ENCODE measurements around the gene NTN1.
A peak's percentile ranks its signal among the peaks of the same experiment; 100 is the strongest.
"Not testable (repeated sequence)": the region's sequence is repeated elsewhere in the genome, so short reads cannot be mapped to it uniquely, and the experiment has no call there.

NTN1 gene

DNA sequence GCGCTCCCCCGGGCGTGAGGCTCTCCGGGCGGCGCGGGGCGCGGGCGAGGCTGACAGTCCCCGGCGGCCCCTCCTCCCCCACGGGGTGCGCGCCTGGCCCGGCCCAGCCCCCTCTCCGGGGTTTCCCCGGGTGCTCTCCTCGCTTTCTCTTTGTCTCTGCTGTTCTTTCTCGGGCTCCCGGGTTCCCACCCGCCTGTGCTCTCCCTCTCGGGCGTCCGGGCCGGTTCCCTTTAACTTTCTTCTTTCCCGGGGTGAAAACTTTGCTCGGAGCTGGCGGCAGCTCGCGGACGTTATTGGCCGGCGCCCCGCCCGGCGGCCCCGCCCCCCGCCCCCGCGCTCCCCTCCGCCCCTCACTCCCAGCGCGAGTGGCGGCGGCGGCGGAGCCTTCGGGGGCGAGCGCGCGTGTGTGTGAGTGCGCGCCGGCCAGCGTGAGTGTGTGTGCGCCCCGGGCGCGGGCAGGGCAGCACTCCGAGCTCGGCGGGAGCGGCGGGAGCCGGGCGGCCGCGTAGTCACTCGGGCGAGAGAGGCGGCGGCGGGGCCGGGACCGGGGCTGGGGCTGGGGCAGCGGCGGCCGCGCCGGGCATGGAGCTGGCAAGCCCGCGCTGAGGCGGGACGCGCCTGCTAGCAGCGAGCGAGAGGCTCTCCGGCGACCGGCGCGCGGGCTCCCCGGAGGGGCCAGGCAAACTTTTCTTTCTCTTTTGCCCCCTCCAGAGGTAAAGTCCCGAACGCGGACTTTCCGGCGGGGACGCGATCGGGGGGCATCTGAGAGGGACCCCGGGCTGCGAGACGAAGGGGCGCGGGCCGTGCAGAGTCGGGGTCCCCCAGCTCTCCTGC lies at the start of gene NTN1:
Gene NTN1 (plus strand): TSS at position 353 of the 834 bp plus-strand sequence. CDS start 864 bp downstream, outside the sequence.
- DNase-seq = peak; percentile 85

DNA sequence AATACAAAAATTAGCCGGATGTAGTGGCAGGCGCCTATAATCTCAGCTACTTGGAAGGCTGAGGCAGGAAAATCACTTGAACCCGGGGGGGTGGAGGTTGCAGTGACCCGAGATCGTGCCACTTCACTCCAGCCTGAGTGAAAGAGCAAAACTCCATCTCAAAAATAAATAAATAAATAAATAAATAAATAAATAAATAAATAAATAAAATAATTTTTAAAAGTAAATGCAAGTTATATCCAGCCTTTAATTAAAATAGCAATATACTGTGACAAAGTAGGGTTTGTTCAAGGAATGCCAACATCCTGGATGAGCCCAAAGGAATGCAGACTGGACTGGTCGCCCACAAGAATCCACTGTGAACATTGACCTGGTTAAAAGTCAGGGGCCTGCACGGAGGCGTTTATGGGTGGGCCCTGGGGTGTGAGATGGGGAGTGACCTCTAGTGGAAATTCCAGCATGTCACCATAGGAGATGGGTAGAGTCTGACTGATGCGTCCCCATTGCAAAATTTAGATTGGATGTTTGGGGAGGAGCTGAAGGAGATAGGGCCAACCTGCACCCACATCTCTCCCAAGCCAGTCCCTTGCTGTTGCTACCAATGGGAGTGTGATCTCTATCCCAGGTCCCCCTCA lies 46.1 kb upstream of the NTN1 start:
- DNase-seq = no peak

- no peak for DNase-seq
Observed at GRCh38 chr17:8976638-8977037, 44.7 kb upstream of the NTN1 start.

- DNase-seq = no peak
Observed at GRCh38 chr17:8979715-8980114, 41.6 kb upstream of the NTN1 start.

GRCh38 chr17:8981443-8981842 lies 39.9 kb upstream of the NTN1 start:
- no peak for DNase-seq

DNA sequence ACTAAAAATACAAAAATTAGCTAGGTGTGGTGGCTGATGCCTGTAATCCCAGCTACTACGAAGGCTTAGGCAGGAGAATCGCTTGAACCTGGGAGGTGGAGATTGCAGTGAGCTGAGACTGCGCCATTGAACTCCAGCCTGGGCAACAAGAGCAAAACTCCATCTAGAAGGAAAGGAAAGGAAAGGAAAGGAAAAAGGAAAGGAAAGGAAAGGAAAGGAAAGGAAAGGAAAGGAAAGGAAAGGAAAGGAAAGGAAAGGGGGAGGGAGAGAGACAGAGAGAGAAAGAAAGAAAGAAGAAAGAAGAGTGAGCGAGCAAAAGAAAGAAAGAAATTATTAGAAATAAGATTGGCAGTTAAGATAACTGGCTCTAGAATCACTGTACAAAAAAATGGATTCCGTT lies 37.1 kb upstream of the NTN1 start:
- not testable (repeated sequence) for DNase-seq

- DNase-seq = no peak
Observed at GRCh38 chr17:8985054-8985701, 36.1 kb upstream of the NTN1 start.

DNA sequence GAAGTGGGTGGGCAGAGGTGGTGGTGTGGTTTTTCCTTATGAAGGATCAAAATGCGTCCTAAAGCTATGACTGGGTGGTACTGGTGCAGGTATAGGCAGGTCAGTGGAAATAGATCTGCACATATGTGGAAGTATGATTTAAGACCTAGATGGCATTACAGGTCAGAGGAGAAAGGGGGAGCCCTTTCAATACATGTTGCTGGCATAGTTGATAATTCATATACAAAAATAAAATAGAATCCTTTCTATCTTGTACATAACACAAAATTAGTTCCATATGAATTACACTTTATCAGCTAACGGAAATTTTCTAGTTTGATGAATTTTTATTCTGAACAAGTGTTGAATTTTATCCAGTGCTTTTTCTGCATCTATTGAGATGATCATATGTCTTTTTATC lies 35.0 kb upstream of the NTN1 start:
- DNase-seq = no peak

DNA sequence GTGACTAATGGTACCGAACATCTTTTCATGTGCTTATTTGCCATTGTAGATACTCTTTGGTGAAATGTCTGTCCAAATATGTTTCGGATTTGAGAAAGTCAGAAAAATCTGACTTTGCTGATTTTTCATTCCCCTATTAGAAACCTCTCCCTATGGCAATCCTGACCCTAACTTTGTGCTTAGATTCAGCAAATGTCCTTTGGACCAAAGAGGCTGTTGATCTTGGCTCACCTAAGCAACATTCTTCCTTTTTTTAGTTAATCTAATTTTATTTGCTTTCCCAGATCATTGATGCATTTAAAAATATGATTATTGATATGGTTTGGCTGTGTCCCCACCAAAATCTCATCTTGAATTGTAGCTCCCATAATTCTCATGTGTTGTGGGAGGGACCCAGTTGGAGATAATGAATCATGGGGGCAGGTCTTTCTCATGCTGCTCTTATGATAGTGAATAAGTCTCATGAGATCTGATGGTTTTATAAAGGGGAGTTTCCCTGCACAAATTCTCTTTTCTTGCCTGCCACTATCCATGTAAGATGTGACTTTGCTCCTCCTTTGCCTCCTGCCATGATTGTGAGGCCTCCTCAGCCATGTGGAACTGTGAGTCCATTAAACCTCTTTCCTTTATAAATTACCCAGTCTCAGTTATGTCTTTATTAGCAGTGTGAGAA lies 32.9 kb upstream of the NTN1 start:
- DNase-seq = not testable (repeated sequence)

DNA sequence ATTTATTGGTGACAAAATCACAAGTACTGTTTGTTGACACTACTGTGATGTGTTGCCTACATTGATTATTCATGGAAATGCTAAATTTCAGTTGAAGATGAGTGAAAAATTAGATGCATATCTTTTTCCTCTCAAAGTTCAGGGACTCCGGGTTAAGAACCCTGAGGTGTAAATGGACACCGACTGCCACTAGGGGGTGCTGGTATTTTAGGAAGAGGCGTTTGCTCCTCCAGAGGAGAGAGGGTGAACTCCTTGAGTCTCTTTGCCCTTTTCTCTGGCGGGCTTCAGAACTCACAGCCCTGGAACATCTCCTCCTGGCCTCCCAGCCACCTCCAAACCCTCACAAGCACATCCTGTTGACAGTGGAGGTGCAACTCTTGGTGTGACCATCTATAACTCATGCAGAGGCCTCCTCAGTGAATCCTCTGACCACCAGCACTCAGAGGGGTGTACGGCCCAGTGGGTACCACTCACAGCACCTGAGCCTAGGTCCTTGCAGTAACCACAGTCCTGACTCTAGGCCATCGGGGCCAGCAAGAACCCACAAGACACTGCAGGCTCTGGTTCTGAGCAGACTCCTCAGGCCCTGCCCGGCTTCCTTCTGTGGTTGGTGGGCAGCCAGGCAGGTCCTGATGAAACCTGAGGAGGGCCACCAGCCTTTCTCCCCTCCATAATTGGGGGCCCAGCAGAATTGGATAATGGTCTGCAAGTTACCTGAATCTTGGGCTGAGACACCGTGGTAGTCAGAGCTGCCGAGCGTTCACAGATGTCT lies 29.6 kb upstream of the NTN1 start:
- peak; percentile 81 for DNase-seq

GRCh38 chr17:8994319-8994718 lies 27.0 kb upstream of the NTN1 start:
- peak; percentile 89 for DNase-seq

DNA sequence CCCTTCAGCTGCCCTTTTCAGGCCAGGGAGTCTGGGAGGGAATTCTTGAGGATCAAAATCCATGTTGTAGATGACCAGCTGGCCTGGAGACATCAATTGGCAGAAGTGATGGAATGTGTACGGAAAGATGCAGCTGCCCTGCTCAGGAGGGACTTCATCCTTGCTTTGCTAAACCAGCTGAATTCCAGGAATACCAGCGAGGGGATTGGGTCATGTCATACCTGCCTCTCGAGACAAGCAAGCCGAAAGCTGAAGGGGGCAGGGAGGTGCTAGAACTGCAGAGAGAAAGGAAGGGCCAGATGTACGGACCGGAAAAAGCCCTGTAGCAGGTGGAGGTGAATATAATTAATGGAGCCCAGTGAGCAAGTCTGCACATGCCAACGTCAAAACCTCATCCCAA lies 25.6 kb upstream of the NTN1 start:
- no peak for DNase-seq

GRCh38 chr17:8997994-8998628 lies 23.2 kb upstream of the NTN1 start:
- peak; percentile 91 for DNase-seq

GRCh38 chr17:9001559-9001958 lies 19.8 kb upstream of the NTN1 start:
- DNase-seq = no peak

- peak; percentile 56 for DNase-seq
Observed at GRCh38 chr17:9002227-9002605, 19.1 kb upstream of the NTN1 start.

- DNase-seq = peak; percentile 75
Observed at GRCh38 chr17:9002606-9003354, 18.5 kb upstream of the NTN1 start.

DNA sequence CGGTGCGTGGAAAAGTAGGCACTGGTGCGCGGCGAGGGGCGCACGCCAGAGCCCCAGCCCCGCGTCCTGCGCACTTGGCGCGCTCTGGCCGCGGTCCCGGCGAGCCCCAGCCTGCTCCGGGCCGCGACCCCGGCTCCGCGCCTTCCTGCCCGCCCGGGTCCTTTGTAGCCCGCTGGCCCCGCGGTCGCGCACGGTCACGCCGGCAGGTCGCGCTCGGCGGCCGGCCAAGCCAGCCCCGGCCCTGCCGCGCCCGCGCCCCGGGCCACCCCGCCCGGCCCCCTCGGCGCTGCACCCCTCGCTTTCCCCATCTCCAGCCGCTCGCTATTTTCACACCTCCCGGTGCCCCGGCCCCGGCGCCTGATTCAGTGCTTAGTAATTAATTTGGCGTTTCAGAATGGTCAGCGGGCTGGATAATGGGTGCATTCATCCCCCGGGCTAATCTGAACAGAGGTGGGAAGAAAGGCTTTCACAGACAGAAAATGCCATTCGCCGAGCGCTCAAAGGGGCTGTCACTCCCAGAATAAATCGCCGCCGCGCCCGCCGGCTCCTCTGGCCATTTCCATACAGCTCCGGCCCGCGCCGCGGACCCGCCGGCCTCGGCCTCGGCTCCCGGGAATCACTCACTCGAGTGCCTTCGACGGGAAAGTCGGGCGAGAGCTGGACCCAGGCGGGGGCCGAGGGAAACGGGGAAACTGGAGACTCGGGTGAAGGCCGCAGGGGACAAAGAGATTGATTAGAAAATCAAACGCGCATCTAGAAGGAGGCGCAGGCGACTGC lies 17.8 kb upstream of the NTN1 start:
- peak; percentile 60 for DNase-seq

GRCh38 chr17:9004132-9004960 lies 17.0 kb upstream of the NTN1 start:
- DNase-seq = peak; percentile 62

DNA sequence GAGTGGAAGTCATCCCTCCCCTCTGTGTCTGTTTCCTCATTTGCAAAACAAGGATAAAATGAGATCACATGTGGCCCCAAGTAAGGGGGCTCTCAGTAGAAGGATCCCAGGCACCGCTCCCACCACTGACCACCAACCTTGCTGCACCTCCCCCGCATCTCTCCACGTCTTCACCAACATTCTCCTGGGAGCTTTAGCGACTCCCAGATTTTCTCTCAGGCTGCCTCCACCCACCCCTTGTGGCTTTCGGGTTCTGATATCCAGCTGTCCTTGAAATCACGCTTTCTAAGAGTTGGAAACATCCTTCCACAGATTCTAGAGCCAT lies 16.4 kb upstream of the NTN1 start:
- peak; percentile 51 for DNase-seq

Data from activated CD8-positive, alpha-beta memory T cell treated with anti-CD3 and anti-CD28 coated beads for 24 hours (primary cell).